ENCODE measurements around the gene THAP10. TPM values are rescaled to one million over a fixed set of nuclear protein-coding genes. Genes with fewer than 3 reads are reported as not detected.

Gene THAP10
- polyA plus RNA-seq, 3 donors, result 0.12 to 0.30 (median 0.15) TPM

DNA sequence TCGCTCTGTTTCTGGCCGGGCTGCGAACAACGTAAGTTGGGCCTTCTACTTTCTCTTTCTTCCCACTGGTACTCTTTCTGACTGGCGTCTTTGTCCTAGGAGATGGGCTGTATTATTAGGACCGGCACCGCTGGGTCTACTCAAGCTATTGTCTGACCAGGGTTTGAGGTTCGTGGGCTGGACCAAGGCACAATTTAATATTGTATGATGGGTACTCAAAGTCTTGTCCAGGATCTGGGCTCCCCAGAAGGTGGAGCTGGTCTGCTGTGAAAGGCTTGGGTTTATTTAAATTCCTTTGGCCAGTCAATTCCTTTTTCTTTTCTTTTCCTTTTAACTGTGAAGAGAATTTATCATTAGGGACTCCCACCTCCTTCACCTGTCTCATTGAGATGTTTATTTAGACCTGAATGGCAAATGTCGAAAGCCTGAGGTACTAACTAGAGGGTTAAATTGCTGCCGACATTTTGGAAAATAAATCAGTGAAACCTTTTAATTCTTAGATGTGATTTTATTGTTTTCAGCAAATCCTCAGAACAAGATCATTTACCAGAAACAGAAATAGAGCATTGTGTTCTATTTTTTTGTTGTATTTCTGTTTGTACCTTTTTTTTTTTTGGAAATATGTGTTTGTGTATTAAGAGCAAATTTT lies 803 bp upstream of the THAP10 start:
- H3K4me1 Mint-ChIP-seq, result peaks cover 20% of the 10 kb centered on the region
- H3K4me1 ChIP-seq (ENCODE audit: control insufficient read depth in 1 of 2, insufficient read depth in 2 of 2, low read length in 2 of 2), result peaks cover 14 to 19% of the 10 kb centered on the region in 2 donors
- peak overlapping the region; percentile 75 to 93 (median 78) for H3K4me3 ChIP-seq (replicated peaks in 1 of 3; ENCODE audit: low read depth in 2 of 3, low read length in 3 of 3)
- no peak for TF ChIP-seq CTCF (IDR thresholded peaks at IDR 0.05)
- H3K36me3 Mint-ChIP-seq, result no peaks in the 10 kb centered on the region
- H3K36me3 ChIP-seq (replicated peaks in 1 of 2; ENCODE audit: control insufficient read depth in 1 of 2, insufficient read depth in 2 of 2, low read length in 2 of 2), result no peaks in the 10 kb centered on the region
- H3K79me2 ChIP-seq (ENCODE audit: insufficient read depth, low read length), result no peaks in the 10 kb centered on the region
- WGBS (ENCODE audit: insufficient coverage), result 0% methylated on average over 3 of the region's 10 CpGs
- peak overlapping the region in 2 of 7 donors; percentile 41 to 62 for H3K27ac Mint-ChIP-seq
- peak overlapping the region; percentile 96 to 98 for H3K4me3 Mint-ChIP-seq
- H3K9me3 Mint-ChIP-seq, result peaks cover 0 to 3% (median 0%) of the 10 kb centered on the region in 7 donors
- H4K20me1 ChIP-seq (ENCODE audit: insufficient read depth, low read length), result no peaks in the 10 kb centered on the region
- no peaks in the 10 kb centered on the region for H3K9me3 ChIP-seq (replicated peaks in 1 of 2; ENCODE audit: control insufficient read depth in 1 of 2, insufficient read depth in 1 of 2, low read length in 2 of 2)
- peak overlapping the region; percentile 97 for H2AFZ ChIP-seq (ENCODE audit: insufficient read depth, low read depth, low read length, poor library complexity, severe bottlenecking)
- peak overlapping the region; percentile 65 for H3K9ac ChIP-seq (ENCODE audit: insufficient read depth, low read length, poor library complexity, severe bottlenecking)
- peak in 1 of 3 donors; percentile 9 for DNase-seq
- H3K27me3 ChIP-seq (ENCODE audit: control insufficient read depth in 2 of 2, insufficient read depth in 2 of 2, low read length in 2 of 2), result peaks cover 2% of the 10 kb centered on the region in 2 donors
- peak overlapping the region; percentile 89 for H3K4me2 ChIP-seq (replicated peaks; ENCODE audit: extremely low read depth, low read length, poor library complexity, severe bottlenecking)
- H3K27ac ChIP-seq (ENCODE audit: low read depth in 1 of 2, low read length in 2 of 2), result peak overlapping the region in 1 of 2 donors; percentile 62
- H3K27me3 Mint-ChIP-seq (ENCODE audit: low read depth in 3 of 3), result peaks cover 2 to 14% (median 7%) of the 10 kb centered on the region in 3 donors
- intact Hi-C loops (cut with micrococcal nuclease), result no loop called here

- Mint-ChIP-seq H3K27me3 (ENCODE audit: low read depth in 3 of 3) (peaks cover 1 to 3% (median 2%) of the 10 kb centered on the region in 3 donors), H3K4me3 (no peak overlapping the region), H3K27ac (no peak overlapping the region), H3K36me3 (no peaks in the 10 kb centered on the region), H3K9me3 (no peaks in the 10 kb centered on the region), H3K4me1 (no peaks in the 10 kb centered on the region)
- H3K9me3 ChIP-seq (replicated peaks in 1 of 2; ENCODE audit: control insufficient read depth in 1 of 2, insufficient read depth in 1 of 2, low read length in 2 of 2), result no peaks in the 10 kb centered on the region
- H3K27ac ChIP-seq (ENCODE audit: low read depth in 1 of 2, low read length in 2 of 2), result no peak overlapping the region
- H3K36me3 ChIP-seq (replicated peaks in 1 of 2; ENCODE audit: control insufficient read depth in 1 of 2, insufficient read depth in 2 of 2, low read length in 2 of 2), result no peaks in the 10 kb centered on the region
- H3K79me2 ChIP-seq (ENCODE audit: insufficient read depth, low read length), result no peaks in the 10 kb centered on the region
- H4K20me1 ChIP-seq (ENCODE audit: insufficient read depth, low read length), result no peaks in the 10 kb centered on the region
- no CpG with 5 or more reads among the region's 2 CpGs for WGBS (ENCODE audit: insufficient coverage)
- intact Hi-C loops (cut with micrococcal nuclease), result no loop called here
- H3K4me2 ChIP-seq (replicated peaks; ENCODE audit: extremely low read depth, low read length, poor library complexity, severe bottlenecking), result no peak overlapping the region
- no peaks in the 10 kb centered on the region for H3K27me3 ChIP-seq (ENCODE audit: control insufficient read depth in 2 of 2, insufficient read depth in 2 of 2, low read length in 2 of 2)
- H3K9ac ChIP-seq (ENCODE audit: insufficient read depth, low read length, poor library complexity, severe bottlenecking), result no peak overlapping the region
- no peak for TF ChIP-seq CTCF (IDR thresholded peaks at IDR 0.05)
- no peaks in the 10 kb centered on the region for H3K4me1 ChIP-seq (ENCODE audit: control insufficient read depth in 1 of 2, insufficient read depth in 2 of 2, low read length in 2 of 2)
- H2AFZ ChIP-seq (ENCODE audit: insufficient read depth, low read depth, low read length, poor library complexity, severe bottlenecking), result no peak overlapping the region
- no peak overlapping the region for H3K4me3 ChIP-seq (replicated peaks in 1 of 3; ENCODE audit: low read depth in 2 of 3, low read length in 3 of 3)
- DNase-seq, result no peak
Measured at GRCh38 chr15:70882361-70882760, 9.9 kb downstream of the THAP10 start.
